Hematopoietic multipotent progenitor cell treated with erythropoietin and hydrocortisone succinate and interleukin-3 and kit ligand, for 8 days (in vitro differentiated cells): Measurements from ENCODE around the gene CYCS.

Experiments used
- DNase-seq: peaks from one replicate; pipeline ENCODE4 v3.0.0-alpha.2; 2015

Gene CYCS

GRCh38 chr7:25125137-25125946 lies at the start of gene CYCS:
Gene CYCS (minus strand): TSS chr7:25125260. CDS start chr7:25124119, 1,141 bp downstream.
- DNase-seq: peak; percentile 100

GRCh38 chr7:25173184-25173583 lies 48.1 kb upstream of the CYCS start:
- DNase-seq: no peak

- no peak for DNase-seq
Measured at GRCh38 chr7:25171516-25171915, 46.5 kb upstream of the CYCS start.

- DNase-seq: no peak
Measured at GRCh38 chr7:25171071-25171470, 46.0 kb upstream of the CYCS start.

- DNase-seq: no peak
Measured at GRCh38 chr7:25169683-25170082, 44.6 kb upstream of the CYCS start.

GRCh38 chr7:25168145-25168544 lies 43.1 kb upstream of the CYCS start:
- no peak for DNase-seq

- no peak for DNase-seq
Measured at GRCh38 chr7:25167262-25167843, 42.3 kb upstream of the CYCS start.

- peak; percentile 81 for DNase-seq
Measured at GRCh38 chr7:25159983-25160596, 35.0 kb upstream of the CYCS start.

GRCh38 chr7:25158966-25159365 lies 33.9 kb upstream of the CYCS start:
- peak; percentile 42 for DNase-seq

- DNase-seq: no peak
Measured at GRCh38 chr7:25151773-25152172, 26.7 kb upstream of the CYCS start.

- DNase-seq: no peak
Measured at GRCh38 chr7:25149836-25150235, 24.8 kb upstream of the CYCS start.

- no peak for DNase-seq
Measured at GRCh38 chr7:25148772-25149575, 23.9 kb upstream of the CYCS start.

GRCh38 chr7:25143763-25144162 lies 18.7 kb upstream of the CYCS start:
- DNase-seq: no peak

GRCh38 chr7:25139536-25139935 lies 14.5 kb upstream of the CYCS start:
- no peak for DNase-seq

GRCh38 chr7:25134358-25135010 lies 9.4 kb upstream of the CYCS start:
- DNase-seq: no peak

- DNase-seq: no peak
Measured at GRCh38 chr7:25132430-25132829, 7.4 kb upstream of the CYCS start.

- no peak for DNase-seq
Measured at GRCh38 chr7:25126751-25127150, 1.7 kb upstream of the CYCS start.

- peak; percentile 33 for DNase-seq
Measured at GRCh38 chr7:25124465-25125136, 459 bp downstream of the CYCS start.

GRCh38 chr7:25122373-25122772 lies 2.7 kb downstream of the CYCS start:
- DNase-seq: no peak

- DNase-seq: no peak
Measured at GRCh38 chr7:25121599-25121998, 3.5 kb downstream of the CYCS start.

- DNase-seq: no peak
Measured at GRCh38 chr7:25119102-25119501, 6.0 kb downstream of the CYCS start.
